HCEC 1CT (cell line): ENCODE results near the gene TBC1D28.
"Not testable (repeated sequence)": the region's sequence is repeated elsewhere in the genome, so short reads cannot be mapped to it uniquely, and the experiment has no call there.

Experiments used
- DNase-seq: peaks from one replicate; pipeline ENCODE4 v3.0.0-alpha.2; 2017

The TBC1D28 gene

DNA sequence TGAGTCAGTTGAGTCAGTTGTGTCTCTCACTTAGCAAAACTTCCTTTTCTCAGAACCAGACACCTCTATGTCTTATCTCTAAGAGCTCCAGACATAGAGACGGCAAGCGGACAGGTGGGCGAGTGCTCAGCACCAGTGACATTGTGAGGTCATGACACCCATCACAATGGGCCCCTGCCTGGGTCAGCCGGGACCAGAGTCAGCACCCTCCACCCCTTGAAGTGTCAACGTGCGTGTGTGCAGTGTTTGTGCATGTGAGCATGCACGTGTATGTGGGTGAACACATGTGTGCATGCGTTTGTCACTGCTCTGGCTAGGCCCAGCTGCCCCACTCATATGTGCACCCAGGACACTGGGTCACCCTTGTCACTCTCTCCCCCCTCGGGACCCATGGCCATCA, at the start of gene TBC1D28:
TSS of gene TBC1D28 (minus strand) at position 101 of the 400 bp plus-strand sequence. CDS start 3,039 bp downstream, outside the sequence.
- DNase-seq, result not testable (repeated sequence)

- not testable (repeated sequence) for DNase-seq
Measured at GRCh38 chr17:18682668-18683067, 38.5 kb upstream of the TBC1D28 start.

GRCh38 chr17:18681767-18682571, 37.8 kb upstream of the TBC1D28 start, which contains the start of gene FOXO3B:
FOXO3B (minus strand) TSS chr17:18682314; CDS start chr17:18681651, 663 bp downstream.
- peak; percentile 88 for DNase-seq

DNA sequence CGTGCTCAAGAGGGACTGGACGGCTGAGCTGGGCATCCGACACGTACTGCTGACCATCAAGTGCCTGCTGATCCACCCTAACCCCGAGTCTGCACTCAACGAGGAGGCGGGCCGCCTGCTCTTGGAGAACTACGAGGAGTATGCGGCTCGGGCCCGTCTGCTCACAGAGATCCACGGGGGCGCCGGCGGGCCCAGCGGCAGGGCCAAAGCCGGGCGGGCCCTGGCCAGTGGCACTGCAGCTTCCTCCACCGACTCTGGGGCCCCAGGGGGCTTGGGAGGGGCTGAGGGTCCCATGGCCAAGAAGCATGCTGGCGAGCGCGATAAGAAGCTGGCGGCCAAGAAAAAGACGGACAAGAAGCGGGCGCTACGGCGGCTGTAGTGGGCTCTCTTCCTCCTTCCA, 33.2 kb upstream of the TBC1D28 start:
- DNase-seq, result not testable (repeated sequence)

GRCh38 chr17:18676928-18677327, 32.7 kb upstream of the TBC1D28 start:
- DNase-seq, result not testable (repeated sequence)

DNA sequence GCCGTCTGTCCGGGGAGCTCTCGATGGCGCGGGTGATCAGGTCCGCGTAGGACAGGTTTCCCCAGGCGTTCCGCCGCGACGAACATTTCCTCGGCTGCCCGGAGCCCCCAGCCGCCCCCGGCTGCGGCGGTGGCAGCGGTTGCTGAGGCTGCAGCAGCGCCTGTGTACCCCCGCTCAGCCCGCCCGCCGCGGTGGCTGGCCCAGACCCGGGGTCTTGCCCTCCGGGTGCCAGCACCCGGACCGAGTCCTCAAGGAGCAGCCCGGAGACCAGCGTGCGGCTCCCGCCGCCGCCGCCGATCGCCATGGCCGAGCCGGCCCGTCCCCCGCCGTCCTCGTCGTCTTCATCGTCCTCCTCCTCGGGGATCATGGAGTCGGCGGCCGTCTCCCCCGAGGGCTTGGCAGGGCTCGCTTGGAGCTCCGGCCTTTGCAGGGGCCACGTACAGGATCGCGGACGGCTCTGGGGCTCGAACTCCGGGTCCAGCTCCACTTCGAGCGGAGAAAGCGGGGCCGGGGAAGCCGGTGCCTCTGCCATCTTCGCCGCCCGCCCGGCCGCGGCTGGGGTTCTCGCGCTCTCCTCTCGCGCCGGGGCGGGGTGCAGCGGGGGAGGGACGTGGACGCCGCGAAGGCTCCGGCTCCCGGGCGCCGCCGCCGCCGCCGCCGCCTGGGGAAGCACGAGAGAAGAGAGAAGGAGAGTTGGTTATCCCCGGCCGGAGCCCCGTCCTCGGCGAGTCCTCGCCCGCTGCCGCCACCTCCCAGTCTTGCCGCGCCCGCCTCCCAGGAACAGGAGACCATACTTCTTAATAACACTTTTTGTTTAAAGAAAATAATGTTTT, 28.4 kb upstream of the TBC1D28 start:
- DNase-seq, result not testable (repeated sequence)

- not testable (repeated sequence) for DNase-seq
Measured at GRCh38 chr17:18668625-18669024, 24.4 kb upstream of the TBC1D28 start.

DNA sequence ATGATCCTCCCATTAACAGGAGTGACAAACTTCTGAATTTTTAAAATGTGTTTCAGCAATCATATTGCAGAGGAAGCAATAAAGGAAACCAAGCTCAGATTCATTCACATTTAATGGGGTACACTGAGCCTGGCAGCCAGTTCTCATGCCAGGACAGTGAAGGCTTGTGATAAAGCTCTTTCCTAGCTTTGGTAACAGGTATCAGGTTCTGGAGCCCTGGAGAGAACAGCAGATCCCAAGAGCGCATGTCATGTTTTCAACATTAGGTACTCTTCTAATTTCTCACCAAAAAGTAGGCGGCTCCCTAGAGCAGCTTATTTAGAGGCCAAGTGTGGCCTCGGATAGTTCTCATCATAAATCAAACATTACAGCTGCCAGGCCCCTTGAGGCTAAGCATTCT, 23.3 kb upstream of the TBC1D28 start:
- not testable (repeated sequence) for DNase-seq

- DNase-seq, result not testable (repeated sequence)
Measured at GRCh38 chr17:18666326-18666725, 22.1 kb upstream of the TBC1D28 start.

DNA sequence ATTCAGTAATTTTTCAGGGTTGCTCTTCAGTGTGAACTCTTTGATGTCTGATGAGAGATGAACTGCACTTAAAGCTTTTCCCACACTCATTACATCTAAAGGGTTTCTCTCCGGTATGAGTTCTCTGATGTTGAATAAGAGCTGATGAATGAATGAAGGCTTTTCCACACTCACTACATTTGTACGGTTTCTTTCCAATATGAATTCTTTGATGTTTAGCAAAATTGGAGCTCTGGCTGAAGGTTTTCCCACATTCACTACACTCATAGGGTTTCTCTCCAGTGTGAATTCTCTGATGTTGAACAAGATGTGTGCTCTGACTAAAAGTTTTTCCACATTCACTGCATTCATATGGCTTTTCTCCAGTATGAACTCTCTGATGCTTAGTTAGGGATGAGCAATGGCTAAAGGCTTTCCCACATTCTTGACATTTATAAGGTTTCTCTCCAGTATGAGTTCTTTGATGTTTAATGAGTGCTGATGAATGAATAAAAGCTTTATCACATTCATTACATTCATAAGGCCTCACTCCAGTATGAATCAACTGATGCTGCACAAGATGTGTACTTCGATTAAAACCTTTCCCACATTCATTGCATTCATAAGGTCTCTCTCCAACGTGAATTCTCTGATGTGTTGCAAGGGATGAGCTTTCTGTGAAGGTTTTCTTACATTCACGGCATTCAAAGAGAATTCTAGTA, 17.9 kb upstream of the TBC1D28 start:
- DNase-seq, result not testable (repeated sequence)

GRCh38 chr17:18650094-18650493, 5.9 kb upstream of the TBC1D28 start:
- DNase-seq, result not testable (repeated sequence)

- DNase-seq, result not testable (repeated sequence)
Measured at GRCh38 chr17:18643124-18643523, 1.1 kb downstream of the TBC1D28 start.

DNA sequence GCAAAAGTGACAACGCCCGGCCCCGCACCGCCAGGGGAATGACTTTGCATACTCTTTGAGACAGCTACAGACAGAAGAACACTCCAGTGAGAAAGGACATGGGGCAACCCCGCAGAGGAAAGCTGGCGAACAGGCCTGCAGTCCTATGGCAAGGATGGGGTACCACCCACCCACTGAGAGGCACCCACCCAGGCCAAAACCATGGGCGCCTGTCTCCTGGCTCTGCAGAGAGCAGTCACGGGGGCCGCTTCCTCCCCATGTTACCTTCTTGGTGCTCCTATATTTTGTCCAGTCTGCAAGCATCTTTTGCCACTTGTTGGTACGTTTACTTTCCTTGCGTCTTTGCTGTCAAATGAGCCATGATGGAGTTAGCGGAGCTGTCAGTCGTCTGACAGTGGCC, 5.8 kb downstream of the TBC1D28 start:
- DNase-seq, result not testable (repeated sequence)

DNA sequence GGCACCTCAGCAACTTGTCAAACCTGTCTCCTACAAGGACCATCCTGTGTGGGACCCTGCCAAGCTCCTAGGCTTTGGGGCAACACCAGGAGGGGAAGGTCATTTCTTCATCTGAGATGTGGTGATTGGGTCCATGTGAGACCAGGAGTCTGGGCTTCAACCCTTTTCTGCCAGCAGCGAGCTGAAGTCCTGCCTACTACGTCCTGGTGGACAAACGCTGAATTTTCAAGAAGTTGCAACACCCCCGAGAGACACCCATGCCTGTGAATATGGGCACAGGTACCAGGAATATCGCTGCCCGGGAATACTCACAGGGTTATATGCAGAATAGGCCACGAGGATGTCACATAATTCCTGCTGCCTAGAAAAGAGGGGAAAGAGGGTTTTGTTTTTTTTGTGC, 8.0 kb downstream of the TBC1D28 start:
- DNase-seq, result not testable (repeated sequence)

- DNase-seq, result not testable (repeated sequence)
Measured at GRCh38 chr17:18635773-18636172, 8.4 kb downstream of the TBC1D28 start.

- DNase-seq, result not testable (repeated sequence)
Measured at GRCh38 chr17:18634550-18635263, 9.5 kb downstream of the TBC1D28 start.

DNA sequence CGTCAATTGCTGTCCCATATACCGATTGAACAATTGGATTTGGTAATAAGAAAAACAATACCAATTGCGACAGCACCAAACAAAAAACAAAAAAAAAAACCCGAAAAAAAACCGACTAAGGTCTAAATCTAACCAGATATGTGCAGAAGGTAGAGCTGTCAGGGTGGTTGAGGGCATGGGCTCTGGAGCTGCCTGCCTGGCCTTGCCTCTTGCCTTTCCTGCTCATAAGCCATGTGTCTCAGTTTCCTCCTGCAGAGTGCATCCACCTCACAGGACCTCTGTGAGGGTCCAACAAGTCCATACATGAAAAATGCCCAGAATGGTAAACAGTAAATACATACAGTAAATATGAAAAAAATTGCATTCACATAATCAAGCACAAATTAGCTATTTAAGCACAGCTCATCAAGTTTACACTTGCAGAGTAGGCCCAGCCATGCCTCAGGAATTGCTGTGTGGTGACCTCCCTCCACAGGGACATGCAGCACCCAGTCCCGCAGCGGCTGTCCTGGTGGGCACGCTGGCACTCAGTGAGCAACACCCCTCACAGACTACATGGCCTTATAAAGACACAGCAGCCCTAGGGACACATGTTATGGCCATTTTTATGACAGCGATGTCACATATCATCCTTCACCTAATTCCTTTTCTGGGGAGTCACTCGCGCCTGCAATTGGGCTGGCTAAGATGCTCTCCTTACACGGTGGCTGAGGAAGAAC, 17.9 kb downstream of the TBC1D28 start:
- no peak for DNase-seq

DNA sequence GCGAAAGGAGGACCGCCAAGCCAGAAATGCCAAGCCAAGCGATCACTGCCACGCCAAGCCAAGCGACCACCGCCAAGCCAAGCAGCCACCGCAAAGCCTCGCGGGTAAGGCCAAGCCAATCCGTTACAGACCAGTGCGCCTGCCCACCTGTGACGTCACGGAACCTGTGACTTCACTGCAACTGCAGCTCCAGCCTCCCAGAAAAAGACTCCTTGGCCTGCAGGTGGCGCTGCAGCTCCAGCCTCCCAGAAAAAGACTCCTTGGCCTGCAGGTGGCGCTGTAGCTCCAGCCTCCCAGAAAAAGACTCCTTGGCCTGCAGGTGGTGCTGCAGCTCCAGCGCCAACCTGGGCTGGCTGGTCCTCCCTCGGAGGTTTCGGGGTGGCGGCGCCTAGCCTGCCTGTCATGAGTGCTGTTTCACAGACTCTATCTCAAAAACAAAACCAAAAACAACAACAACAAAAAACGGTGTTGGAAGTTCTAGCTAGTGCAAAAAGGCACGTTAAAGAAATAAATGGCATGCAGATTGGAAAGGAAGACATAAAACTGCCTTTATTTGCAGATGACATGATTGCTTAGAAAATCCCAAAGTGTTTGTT, 18.6 kb downstream of the TBC1D28 start:
- peak; percentile 41 for DNase-seq

GRCh38 chr17:18624862-18625501, 19.2 kb downstream of the TBC1D28 start:
- not testable (repeated sequence) for DNase-seq

DNA sequence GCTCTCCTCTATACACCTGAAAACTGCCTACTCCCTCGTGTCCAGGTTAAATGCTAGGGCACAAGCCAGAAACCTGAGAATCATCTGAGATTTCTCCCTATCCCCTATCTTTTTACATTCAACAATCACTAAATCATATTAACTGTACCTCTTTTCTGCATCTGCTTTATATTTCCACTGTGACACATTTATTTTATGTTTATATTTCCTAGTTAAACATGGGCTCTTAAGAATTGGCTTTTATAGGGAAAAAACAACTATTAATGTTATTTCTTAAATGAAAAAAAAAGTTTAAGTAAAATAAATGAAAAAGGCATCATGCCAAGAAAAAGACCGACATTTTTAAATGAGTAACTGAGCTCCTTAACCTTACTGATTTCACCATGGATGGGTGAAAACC, 26.6 kb downstream of the TBC1D28 start:
- DNase-seq, result not testable (repeated sequence)

- not testable (repeated sequence) for DNase-seq
Measured at GRCh38 chr17:18613016-18613415, 31.2 kb downstream of the TBC1D28 start.
